CD4-positive, alpha-beta T cell (primary cell): ENCODE data around the gene KCND3. TPM values are rescaled to one million over a fixed set of nuclear protein-coding genes. Genes with fewer than 3 reads are reported as not detected.

Experiments
- ATAC-seq: fragments of 200-7000 bp; cut with Tn5 transposase; one replicate; pipeline ENCODE4 v1.10.0; 2022; ENCODE audit warnings: mild to moderate bottlenecking; ENCODE audit not compliant: poor library complexity
- CTCF ChIA-PET: fragments of 350-600 bp; sonication (Branson Sonifier 250); formaldehyde crosslinking; loops from one replicate; lab custom pipeline; 2021; ENCODE audit warnings: antibody characterized with exemption, inconsistent platforms; lab: Charles Lee
- POLR2A ChIA-PET: fragments of 350-600 bp; sonication (Branson Sonifier 250); formaldehyde crosslinking; loops from one replicate; lab custom pipeline; 2021; ENCODE audit warnings: antibody characterized with exemption, inconsistent platforms; lab: Charles Lee
- DNase-seq, 14 experiments: peaks; one replicate each; pipeline ENCODE4 v3.0.0-alpha.2; 2013 to 2020; ENCODE audit warnings: mixed read lengths in 2 of 14
- H3K27ac ChIP-seq, 2 donors: one replicate each; pipeline versions ENCODE4 v1.5.1 to v1.7.0; 2013; ENCODE audit warnings: low read length in 2 of 2, low read depth in 1 of 2, mild to moderate bottlenecking in 1 of 2
- H3K27me3 ChIP-seq, 2 experiments: 1 replicate in 1 of 2; 2 replicates in 1 of 2; pipeline versions ENCODE4 v1.6.1 to v1.7.0; 2013; ENCODE audit warnings: low read length in 2 of 2, control low read depth in 1 of 2, mild to moderate bottlenecking in 1 of 2, moderate library complexity in 1 of 2; ENCODE audit not compliant: insufficient read depth in 2 of 2, control insufficient read depth in 1 of 2
- H3K36me3 ChIP-seq: one replicate; pipeline ENCODE4 v1.6.1; 2013; ENCODE audit warnings: low read length, control low read depth; ENCODE audit not compliant: insufficient read depth
- H3K4me1 ChIP-seq: one replicate; pipeline ENCODE4 v1.6.1; 2013; ENCODE audit warnings: low read length, control low read depth; ENCODE audit not compliant: insufficient read depth
- H3K4me3 ChIP-seq: one replicate; pipeline ENCODE4 v1.5.1; 2013; ENCODE audit warnings: mild to moderate bottlenecking, low read length, moderate library complexity
- H3K9me3 ChIP-seq, 2 experiments: 1 replicate in 1 of 2; 2 replicates in 1 of 2; pipeline versions ENCODE4 v1.6.1 to v1.7.0; 2013; ENCODE audit warnings: low read length in 2 of 2, mild to moderate bottlenecking in 2 of 2, control low read depth in 1 of 2, moderate library complexity in 1 of 2; ENCODE audit not compliant: control insufficient read depth in 1 of 2, insufficient read depth in 1 of 2
- H3K27ac Mint-ChIP-seq: one replicate; pipeline ENCODE4 v1.8.0; 2020; ENCODE audit warnings: mixed read lengths
- H3K27me3 Mint-ChIP-seq: one replicate; pipeline ENCODE4 v1.8.0; 2021; ENCODE audit warnings: mixed read lengths
- H3K36me3 Mint-ChIP-seq: one replicate; pipeline ENCODE4 v1.8.0; 2021; ENCODE audit warnings: low read depth, mixed read lengths
- H3K4me1 Mint-ChIP-seq: one replicate; pipeline ENCODE4 v1.8.0; 2021; ENCODE audit warnings: low read depth, mixed read lengths
- H3K4me3 Mint-ChIP-seq: one replicate; pipeline ENCODE4 v1.8.0; 2020; ENCODE audit warnings: mild to moderate bottlenecking, mixed read lengths
- H3K9me3 Mint-ChIP-seq: one replicate; pipeline ENCODE4 v1.8.0; 2020; ENCODE audit warnings: mixed read lengths
- intact Hi-C, 2 experiments: fragments of 100-400 bp; cut with DNase I in 1 of 2; cut with micrococcal nuclease in 1 of 2; formaldehyde crosslinking; loops; one replicate each; pipeline versions ENCODE4 v1.15.1 to v1.9.0; 2023 to 2025; cut with DNase I, micrococcal nuclease
- total RNA-seq, 174 experiments: library from RNA in 2 of 174; stranded (reverse) in 2 of 174; gene quantifications; one replicate each; pipeline ENCODE4 v1.2.3 and lab custom pipeline; 2021 to 2026
- TF ChIP-seq, protein P1 (sequence below): fragments of 200-600 bp; IDR thresholded peaks from one replicate; pipeline ENCODE4 v1.8.0; 2022; ENCODE audit warnings: antibody characterized with exemption, mild to moderate bottlenecking

Gene KCND3
- total RNA-seq, 2 experiments from 2014 or later, result 0.05 TPM; not detected in 1

GRCh38 chr1:111861523-111861922 lies 127.9 kb downstream of the KCND3 start:
- DNase-seq, result no peak
- Mint-ChIP-seq H3K9me3 (no peaks in the 10 kb centered on the region), H3K36me3 (no peaks in the 10 kb centered on the region), H3K27me3 (peaks cover 60% of the 10 kb centered on the region), H3K4me1 (peaks cover 5% of the 10 kb centered on the region), H3K4me3 (no peak overlapping the region), H3K27ac (no peak overlapping the region)
- Histone ChIP-seq H3K4me3 (no peak overlapping the region), H3K27me3 (peaks cover 6 to 13% of the 10 kb centered on the region in 2 experiments), H3K4me1 (no peaks in the 10 kb centered on the region), H3K36me3 (no peaks in the 10 kb centered on the region), H3K9me3 (no peaks in the 10 kb centered on the region), H3K27ac (no peak overlapping the region)
- ATAC-seq, result no peak
- ChIA-PET CTCF (no interaction called here), POLR2A (no interaction called here)
- intact Hi-C loops, result no loop called here
- TF ChIP-seq, protein P1, sequence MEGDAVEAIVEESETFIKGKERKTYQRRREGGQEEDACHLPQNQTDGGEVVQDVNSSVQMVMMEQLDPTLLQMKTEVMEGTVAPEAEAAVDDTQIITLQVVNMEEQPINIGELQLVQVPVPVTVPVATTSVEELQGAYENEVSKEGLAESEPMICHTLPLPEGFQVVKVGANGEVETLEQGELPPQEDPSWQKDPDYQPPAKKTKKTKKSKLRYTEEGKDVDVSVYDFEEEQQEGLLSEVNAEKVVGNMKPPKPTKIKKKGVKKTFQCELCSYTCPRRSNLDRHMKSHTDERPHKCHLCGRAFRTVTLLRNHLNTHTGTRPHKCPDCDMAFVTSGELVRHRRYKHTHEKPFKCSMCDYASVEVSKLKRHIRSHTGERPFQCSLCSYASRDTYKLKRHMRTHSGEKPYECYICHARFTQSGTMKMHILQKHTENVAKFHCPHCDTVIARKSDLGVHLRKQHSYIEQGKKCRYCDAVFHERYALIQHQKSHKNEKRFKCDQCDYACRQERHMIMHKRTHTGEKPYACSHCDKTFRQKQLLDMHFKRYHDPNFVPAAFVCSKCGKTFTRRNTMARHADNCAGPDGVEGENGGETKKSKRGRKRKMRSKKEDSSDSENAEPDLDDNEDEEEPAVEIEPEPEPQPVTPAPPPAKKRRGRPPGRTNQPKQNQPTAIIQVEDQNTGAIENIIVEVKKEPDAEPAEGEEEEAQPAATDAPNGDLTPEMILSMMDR, result no peak

- TF ChIP-seq, protein P1, result no peak
- peaks cover 33% of the 10 kb centered on the region for H3K27me3 Mint-ChIP-seq
- DNase-seq (no peak), ATAC-seq (no peak)
- Histone ChIP-seq H3K27ac (no peak overlapping the region), H3K9me3 (no peaks in the 10 kb centered on the region), H3K36me3 (no peaks in the 10 kb centered on the region), H3K27me3 (peaks cover 15 to 29% of the 10 kb centered on the region in 2 experiments), H3K4me3 (no peak overlapping the region), H3K4me1 (no peaks in the 10 kb centered on the region)
- CTCF ChIA-PET, result no interaction called here
- H3K4me1 Mint-ChIP-seq, result no peaks in the 10 kb centered on the region
- no peak overlapping the region for H3K27ac Mint-ChIP-seq
- no peak overlapping the region for H3K4me3 Mint-ChIP-seq
- no peaks in the 10 kb centered on the region for H3K36me3 Mint-ChIP-seq
- POLR2A ChIA-PET, result no interaction called here
- no peaks in the 10 kb centered on the region for H3K9me3 Mint-ChIP-seq
- intact Hi-C loops, result no loop called here
Observed at GRCh38 chr1:111857194-111857651, 132.2 kb downstream of the KCND3 start.

- POLR2A ChIA-PET, result no interaction called here
- H3K9me3 ChIP-seq, result no peaks in the 10 kb centered on the region
- CTCF ChIA-PET, result no interaction called here
- no peaks in the 10 kb centered on the region for H3K36me3 ChIP-seq
- no peak overlapping the region for H3K27ac ChIP-seq
- peaks cover 18 to 27% of the 10 kb centered on the region in 2 experiments for H3K27me3 ChIP-seq
- H3K4me1 ChIP-seq, result no peaks in the 10 kb centered on the region
- H3K4me3 Mint-ChIP-seq, result no peak overlapping the region
- TF ChIP-seq, protein P1, result no peak
- no peak overlapping the region for H3K27ac Mint-ChIP-seq
- no peak for ATAC-seq
- no peak overlapping the region for H3K4me3 ChIP-seq
- H3K9me3 Mint-ChIP-seq, result no peaks in the 10 kb centered on the region
- DNase-seq, result no peak
- H3K27me3 Mint-ChIP-seq, result peaks cover 31% of the 10 kb centered on the region
- H3K4me1 Mint-ChIP-seq, result no peaks in the 10 kb centered on the region
- intact Hi-C loops, result no loop called here
- H3K36me3 Mint-ChIP-seq, result no peaks in the 10 kb centered on the region
Observed at GRCh38 chr1:111856411-111857185, 132.9 kb downstream of the KCND3 start.
